Lung microvascular endothelial cell (primary cell): ENCODE measurements around the gene KCNQ1. TPM values are rescaled to one million over a fixed set of nuclear protein-coding genes. Genes with fewer than 3 reads are reported as not detected.

Source experiments
- DNase-seq, 2 donors: peaks; one replicate each; pipeline versions ENCODE4 v3.0.0 to v3.0.0-alpha.2; 2010; ENCODE audit warnings: low read depth in 2 of 2
- total RNA-seq: library from RNA; depleted of rRNA; stranded (reverse); fragments of >200 nt; gene quantifications from 2 replicates; pipeline ENCODE4 v1.2.1, GENCODE V29; 2014

Gene KCNQ1
- total RNA-seq, 1 donor from 2014 or later, result not detected

DNA sequence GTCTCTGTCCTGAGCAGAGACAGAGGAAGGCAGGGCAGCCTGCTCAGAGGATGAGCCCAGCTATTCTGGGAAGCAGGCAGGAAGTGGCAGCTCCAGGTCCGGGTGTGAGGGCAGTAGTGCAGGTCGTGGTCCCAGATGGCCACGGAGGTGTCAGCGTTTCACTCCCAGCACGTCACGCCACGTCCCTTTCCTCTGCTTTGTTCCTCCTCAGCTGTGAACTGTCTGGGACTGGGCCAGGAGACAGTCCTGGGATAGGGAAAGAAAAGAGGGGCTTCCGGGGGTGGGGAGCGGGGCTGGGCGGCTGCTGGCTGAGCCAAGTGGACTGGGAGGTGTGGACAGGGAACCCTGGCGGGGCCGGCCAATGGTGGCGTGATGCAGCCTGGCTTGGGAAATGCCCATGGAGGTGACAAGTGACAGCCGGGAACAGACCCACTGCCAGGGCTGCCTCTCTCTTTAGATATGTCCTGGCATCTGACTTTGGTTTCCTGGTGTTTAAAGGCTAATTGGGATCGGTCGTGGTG, 64.7 kb downstream of the KCNQ1 start:
- DNase-seq, result no peak

DNA sequence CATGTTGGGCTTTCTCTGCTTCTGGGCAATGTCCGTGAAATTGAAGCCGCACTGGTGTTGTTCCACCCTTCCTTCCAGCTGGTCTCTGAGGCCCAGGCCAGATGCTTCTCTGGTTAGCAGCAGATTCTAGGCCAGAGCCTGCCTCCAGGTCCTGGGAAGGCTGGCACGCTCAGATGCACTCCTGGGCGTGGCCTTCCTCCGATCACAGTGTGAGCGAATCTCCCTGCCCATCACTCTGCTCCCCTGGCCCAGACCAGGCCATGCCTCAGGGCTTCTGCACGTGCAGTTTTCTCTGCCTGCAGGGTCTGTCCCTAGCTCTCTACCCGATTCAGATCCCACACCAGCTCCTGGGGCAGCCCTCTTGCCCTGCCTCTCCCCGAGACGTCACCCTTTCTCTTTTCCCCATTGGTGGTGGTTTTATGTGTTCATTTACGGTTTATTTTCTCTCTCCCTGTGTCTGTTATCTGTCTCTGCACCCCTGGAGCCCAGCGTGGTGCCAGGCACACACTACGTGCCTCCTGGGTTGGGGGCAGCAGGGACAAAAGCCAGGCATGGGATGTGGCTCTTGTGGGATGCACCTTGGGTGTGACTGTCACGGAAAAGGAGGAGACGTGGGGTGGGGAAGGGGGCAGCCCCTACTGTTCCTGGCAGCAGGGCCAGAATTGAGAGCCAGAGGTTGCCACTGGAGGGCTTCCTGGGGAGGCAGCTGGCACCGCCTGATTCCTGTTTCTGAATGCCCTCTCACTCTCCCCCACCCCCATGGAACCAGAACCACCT, 66.0 kb downstream of the KCNQ1 start:
- no peak for DNase-seq

GRCh38 chr11:2511421-2512369, 66.9 kb downstream of the KCNQ1 start:
- DNase-seq, result no peak

GRCh38 chr11:2512431-2513407, 67.9 kb downstream of the KCNQ1 start:
- DNase-seq, result no peak

DNA sequence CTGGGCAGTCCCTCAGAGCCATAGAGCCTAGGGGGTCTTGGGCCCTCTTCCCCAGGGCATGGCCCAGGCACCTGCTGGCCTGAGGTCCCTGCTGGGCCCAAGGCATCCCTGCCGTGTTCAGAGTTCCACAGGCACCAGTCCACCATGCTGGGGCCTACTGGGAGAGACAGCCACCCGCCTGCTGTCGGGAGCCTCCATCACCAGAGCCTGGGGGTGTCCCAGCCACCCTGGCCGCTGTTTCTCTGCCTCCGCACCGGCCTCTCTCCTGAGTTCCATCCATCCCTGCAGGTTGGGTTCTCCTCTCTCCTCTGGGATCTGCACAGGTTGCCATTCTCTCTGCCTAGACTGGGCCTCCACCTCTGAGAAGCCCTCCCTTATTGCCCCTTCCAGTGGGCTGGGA, 68.6 kb downstream of the KCNQ1 start:
- no peak for DNase-seq

- DNase-seq, result no peak
Observed at GRCh38 chr11:2515401-2516275, 70.8 kb downstream of the KCNQ1 start.

DNA sequence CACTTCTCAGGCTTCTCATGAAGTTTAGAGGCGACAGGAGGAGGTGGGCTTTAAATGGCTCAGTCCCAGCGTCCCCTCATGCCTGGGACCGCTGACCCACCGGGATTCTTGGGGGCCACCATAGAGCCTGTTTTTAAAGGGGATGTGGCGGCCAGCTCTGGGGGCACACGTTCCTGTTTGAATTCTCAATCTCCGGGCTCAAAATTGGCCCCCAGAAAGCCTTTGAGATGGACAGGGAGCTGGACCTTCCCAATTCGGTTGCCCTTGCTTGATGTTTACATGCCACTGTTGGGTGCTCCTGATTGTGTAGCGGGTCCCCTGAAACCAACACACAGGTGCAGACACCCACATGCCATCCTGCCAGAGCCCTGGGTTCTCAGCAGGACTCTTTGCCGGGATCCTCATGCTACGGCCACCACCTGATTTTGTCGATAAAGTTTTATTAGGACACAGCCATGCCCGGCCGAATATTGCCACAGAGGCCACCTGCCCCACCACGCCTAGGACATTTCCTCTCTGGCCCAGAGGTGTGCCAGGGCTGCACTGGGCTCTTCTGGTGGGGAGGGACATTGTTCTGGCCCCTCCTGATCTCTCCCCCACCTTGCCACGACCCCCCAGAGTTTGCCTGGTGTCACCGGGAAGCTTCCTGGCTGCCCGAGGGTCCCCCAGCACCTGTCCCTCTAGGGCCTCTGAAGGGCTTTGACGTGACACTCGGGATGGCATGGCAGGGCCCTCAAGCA, 71.6 kb downstream of the KCNQ1 start:
- DNase-seq, result no peak

GRCh38 chr11:2517016-2517385, 72.2 kb downstream of the KCNQ1 start:
- no peak for DNase-seq

GRCh38 chr11:2517386-2518064, 72.7 kb downstream of the KCNQ1 start:
- no peak for DNase-seq

DNA sequence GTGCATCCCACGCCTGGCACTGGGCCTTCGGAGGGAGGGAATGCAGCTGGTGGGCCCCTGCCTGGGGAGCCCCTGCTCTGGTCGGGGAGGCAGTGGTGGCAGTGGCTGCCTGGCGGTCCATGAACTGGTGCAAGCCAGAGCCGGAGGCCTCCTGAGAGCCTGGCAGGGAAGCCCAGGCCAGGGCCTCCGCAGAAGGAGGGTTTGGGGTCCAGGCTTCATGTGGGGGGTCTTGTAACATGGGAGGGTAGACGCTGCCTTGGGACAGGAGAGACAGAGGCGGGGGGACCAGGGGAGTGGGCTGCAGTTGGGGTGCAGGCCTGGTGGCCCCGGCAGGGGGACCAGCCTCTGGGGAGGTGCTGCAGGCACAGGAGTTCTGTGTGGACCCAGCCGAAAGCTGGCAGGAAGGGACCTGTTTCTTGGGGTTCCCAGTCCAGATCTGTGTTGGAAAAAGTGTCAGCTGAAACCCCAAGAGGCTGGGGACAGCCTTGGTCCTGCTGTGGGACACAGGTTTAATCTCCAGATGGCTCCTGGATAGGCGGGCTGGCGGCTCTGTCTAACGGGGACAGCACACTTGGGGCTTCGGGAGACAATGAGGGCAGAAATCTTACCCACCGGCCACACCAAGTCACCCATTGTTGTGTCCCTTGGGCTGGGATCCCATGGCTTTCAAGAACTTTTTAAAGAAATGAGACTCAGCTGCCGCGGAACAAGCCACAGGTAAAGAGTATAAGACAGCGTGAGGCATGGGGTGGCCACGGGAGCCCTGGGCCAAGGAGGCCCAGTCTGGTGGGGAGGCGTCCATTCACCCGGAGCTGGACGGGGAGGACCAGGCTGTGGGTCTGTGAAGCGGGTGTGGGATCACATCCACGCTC, 73.5 kb downstream of the KCNQ1 start:
- DNase-seq, result no peak

DNA sequence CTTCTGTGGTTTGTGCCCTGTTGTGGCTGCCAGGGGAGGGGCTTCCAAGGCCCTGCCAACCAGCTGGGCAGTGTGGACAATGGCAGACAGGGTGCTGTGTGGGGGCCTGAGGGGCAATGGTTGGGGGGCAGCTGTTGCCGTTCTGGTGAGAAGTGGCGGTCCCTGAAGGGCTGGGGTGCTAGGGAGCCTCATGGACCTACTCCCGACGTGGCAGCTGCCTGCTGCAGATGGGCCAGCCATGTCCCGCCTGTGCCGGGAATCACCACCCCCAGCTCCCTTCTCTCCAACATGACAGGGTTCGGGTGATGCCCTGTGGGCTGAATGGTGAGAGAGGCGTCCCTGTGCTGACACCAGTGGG, 74.2 kb downstream of the KCNQ1 start:
- DNase-seq, result no peak

DNA sequence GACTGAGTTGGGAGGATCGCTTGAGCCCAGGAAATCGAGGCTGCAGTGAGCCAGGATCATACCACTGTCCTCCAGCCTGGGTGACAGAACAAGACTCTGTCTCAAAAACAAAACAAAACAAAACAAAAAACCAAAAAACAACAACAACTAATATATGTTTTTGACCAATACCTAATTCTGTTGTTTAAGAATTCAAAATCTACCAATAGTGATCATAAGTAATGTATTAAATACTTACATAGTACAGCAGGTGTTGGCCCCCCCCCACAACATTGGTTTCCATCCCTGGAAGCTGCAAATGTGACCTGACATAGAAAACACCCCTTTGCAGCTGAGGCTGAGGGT, 74.7 kb downstream of the KCNQ1 start:
- no peak for DNase-seq

- no peak for DNase-seq
Observed at GRCh38 chr11:2519862-2520735, 75.3 kb downstream of the KCNQ1 start.

- DNase-seq, result no peak
Observed at GRCh38 chr11:2520736-2521035, 75.9 kb downstream of the KCNQ1 start.

DNA sequence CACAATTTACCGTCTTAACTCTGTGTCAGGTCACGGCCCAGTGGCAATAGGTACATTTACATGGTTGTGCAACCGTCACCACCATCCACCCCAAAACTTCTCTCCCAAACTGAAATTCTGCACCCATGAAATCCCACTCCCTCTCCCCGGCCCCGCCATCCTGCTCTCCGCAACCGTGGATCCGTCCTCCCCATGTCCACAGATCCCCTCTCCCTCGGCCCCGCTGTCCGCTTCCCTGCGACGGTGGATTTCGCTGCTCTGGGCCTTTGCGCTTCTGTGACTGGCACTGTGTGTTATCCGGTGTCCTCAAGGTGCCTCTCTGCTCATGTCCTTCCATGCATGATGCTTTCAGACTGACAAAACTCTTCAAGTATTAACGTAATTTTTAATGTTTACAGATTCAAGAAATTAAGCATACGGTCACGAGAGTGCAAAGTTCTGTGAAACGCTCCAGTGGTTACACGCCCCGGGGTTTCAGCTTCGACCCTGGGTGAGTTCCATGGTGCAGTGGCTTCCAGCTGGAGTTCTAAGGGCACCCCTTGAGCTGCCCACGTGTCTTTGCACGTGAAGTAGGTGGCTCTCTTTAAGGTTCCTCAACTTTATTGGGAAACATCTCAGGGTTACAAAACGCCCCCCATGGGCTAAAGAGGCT, 76.4 kb downstream of the KCNQ1 start:
- no peak for DNase-seq

GRCh38 chr11:2521733-2522630, 77.2 kb downstream of the KCNQ1 start:
- no peak for DNase-seq
